ENCODE results near the gene SV2C.

SV2C gene

GRCh38 chr5:76379316-76379715 is 296.1 kb downstream of the SV2C start:
- Histone ChIP-seq H3K4me1 (ENCODE audit: low read length) (no peaks in the 10 kb centered on the region), H3K4me2 (ENCODE audit: low read length) (no peak overlapping the region), H3K9ac (ENCODE audit: low read length) (no peak overlapping the region), H3K36me3 (replicated peaks; ENCODE audit: low read depth, low read length) (no peaks in the 10 kb centered on the region), H3K27ac (ENCODE audit: low read length) (no peak overlapping the region), H3K4me3 (ENCODE audit: low read length) (no peak overlapping the region), H4K20me1 (ENCODE audit: insufficient read depth, low read length) (no peaks in the 10 kb centered on the region), H3K9me3 (ENCODE audit: insufficient read depth, low read length) (no peaks in the 10 kb centered on the region), H2AFZ (ENCODE audit: low read depth, low read length) (no peak overlapping the region), H3K79me2 (ENCODE audit: low read length) (no peaks in the 10 kb centered on the region), H3K27me3 (ENCODE audit: low read depth, low read length) (no peaks in the 10 kb centered on the region)
- TF ChIP-seq EZH2phosphoT487 (IDR thresholded peaks at IDR 0.05; ENCODE audit: low read depth) (no peak), CTCF (IDR thresholded peaks at IDR 0.05; ENCODE audit: low read depth, low read length) (no peak)

GRCh38 chr5:76379855-76380254 is 296.7 kb downstream of the SV2C start:
- Histone ChIP-seq H3K4me3 (ENCODE audit: low read length) (no peak overlapping the region), H3K4me2 (ENCODE audit: low read length) (no peak overlapping the region), H3K27me3 (ENCODE audit: low read depth, low read length) (no peaks in the 10 kb centered on the region), H3K27ac (ENCODE audit: low read length) (no peak overlapping the region), H2AFZ (ENCODE audit: low read depth, low read length) (no peak overlapping the region), H3K4me1 (ENCODE audit: low read length) (no peaks in the 10 kb centered on the region), H4K20me1 (ENCODE audit: insufficient read depth, low read length) (no peaks in the 10 kb centered on the region), H3K36me3 (replicated peaks; ENCODE audit: low read depth, low read length) (no peaks in the 10 kb centered on the region), H3K79me2 (ENCODE audit: low read length) (no peaks in the 10 kb centered on the region), H3K9me3 (ENCODE audit: insufficient read depth, low read length) (no peaks in the 10 kb centered on the region), H3K9ac (ENCODE audit: low read length) (no peak overlapping the region)
- TF ChIP-seq CTCF (IDR thresholded peaks at IDR 0.05; ENCODE audit: low read depth, low read length) (no peak), EZH2phosphoT487 (IDR thresholded peaks at IDR 0.05; ENCODE audit: low read depth) (no peak)

- no peak overlapping the region for H2AFZ ChIP-seq (ENCODE audit: low read depth, low read length)
- H3K36me3 ChIP-seq (replicated peaks; ENCODE audit: low read depth, low read length) = no peaks in the 10 kb centered on the region
- no peaks in the 10 kb centered on the region for H3K4me1 ChIP-seq (ENCODE audit: low read length)
- no peaks in the 10 kb centered on the region for H3K27me3 ChIP-seq (ENCODE audit: low read depth, low read length)
- no peaks in the 10 kb centered on the region for H4K20me1 ChIP-seq (ENCODE audit: insufficient read depth, low read length)
- TF ChIP-seq CTCF (IDR thresholded peaks at IDR 0.05; ENCODE audit: low read depth, low read length) (no peak), EZH2phosphoT487 (IDR thresholded peaks at IDR 0.05; ENCODE audit: low read depth) (no peak)
- no peak overlapping the region for H3K4me2 ChIP-seq (ENCODE audit: low read length)
- no peak overlapping the region for H3K9ac ChIP-seq (ENCODE audit: low read length)
- H3K27ac ChIP-seq (ENCODE audit: low read length) = no peak overlapping the region
- no peaks in the 10 kb centered on the region for H3K79me2 ChIP-seq (ENCODE audit: low read length)
- no peaks in the 10 kb centered on the region for H3K9me3 ChIP-seq (ENCODE audit: insufficient read depth, low read length)
- H3K4me3 ChIP-seq (ENCODE audit: low read length) = no peak overlapping the region
Observed at GRCh38 chr5:76380346-76381066, 297.3 kb downstream of the SV2C start.

- TF ChIP-seq EZH2phosphoT487 (IDR thresholded peaks at IDR 0.05; ENCODE audit: low read depth) = no peak
- TF ChIP-seq CTCF (IDR thresholded peaks at IDR 0.05; ENCODE audit: low read depth, low read length) = no peak
Observed at GRCh38 chr5:76383126-76383832, 300.1 kb downstream of the SV2C start.

More at GRCh38 chr5:76383126-76383832, 300.1 kb downstream of the SV2C start:
- Histone ChIP-seq H2AFZ (ENCODE audit: low read depth, low read length) (no peak overlapping the region), H4K20me1 (ENCODE audit: insufficient read depth, low read length) (no peaks in the 10 kb centered on the region), H3K79me2 (ENCODE audit: low read length) (no peaks in the 10 kb centered on the region), H3K27me3 (ENCODE audit: low read depth, low read length) (no peaks in the 10 kb centered on the region), H3K9me3 (ENCODE audit: insufficient read depth, low read length) (no peaks in the 10 kb centered on the region), H3K4me2 (ENCODE audit: low read length) (no peak overlapping the region), H3K36me3 (replicated peaks; ENCODE audit: low read depth, low read length) (no peaks in the 10 kb centered on the region), H3K9ac (ENCODE audit: low read length) (no peak overlapping the region), H3K27ac (ENCODE audit: low read length) (no peak overlapping the region), H3K4me3 (ENCODE audit: low read length) (no peak overlapping the region), H3K4me1 (ENCODE audit: low read length) (no peaks in the 10 kb centered on the region)
